GM19397 (cell line): ENCODE data around the gene ELFN1.

Source experiments
- ATAC-seq: cut with Tn5 transposase; IDR thresholded peaks from one replicate; pipeline ENCODE4 v1.9.1; 2021; ENCODE audit warnings: mild to moderate bottlenecking, moderate library complexity; ENCODE audit not compliant: unreplicated experiment

ELFN1 gene

GRCh38 chr7:1675036-1675671, 5.1 kb downstream of the ELFN1 start:
- ATAC-seq, result no peak

GRCh38 chr7:1675673-1676549, 5.8 kb downstream of the ELFN1 start:
- no peak for ATAC-seq

GRCh38 chr7:1676550-1677078, 6.5 kb downstream of the ELFN1 start:
- ATAC-seq, result no peak

- no peak for ATAC-seq
These were observed 7.4 kb downstream of the ELFN1 start for GRCh38 chr7:1677206-1678080.

- no peak for ATAC-seq
These were observed 8.0 kb downstream of the ELFN1 start for GRCh38 chr7:1678081-1678543.

- no peak for ATAC-seq
These were observed 8.7 kb downstream of the ELFN1 start for GRCh38 chr7:1678571-1679325.

- ATAC-seq, result no peak
These were observed 9.4 kb downstream of the ELFN1 start for GRCh38 chr7:1679326-1679965.

- no peak for ATAC-seq
These were observed 10.1 kb downstream of the ELFN1 start for GRCh38 chr7:1679966-1680730.

GRCh38 chr7:1681581-1681980, 11.5 kb downstream of the ELFN1 start:
- no peak for ATAC-seq

- no peak for ATAC-seq
These were observed 15.0 kb downstream of the ELFN1 start for GRCh38 chr7:1685000-1685624.

- ATAC-seq, result no peak
These were observed 18.5 kb downstream of the ELFN1 start for GRCh38 chr7:1688542-1688941.

GRCh38 chr7:1689311-1689710, 19.2 kb downstream of the ELFN1 start:
- no peak for ATAC-seq

GRCh38 chr7:1690359-1690958, 20.4 kb downstream of the ELFN1 start:
- ATAC-seq, result no peak

- ATAC-seq, result no peak
These were observed 21.0 kb downstream of the ELFN1 start for GRCh38 chr7:1691096-1691495.

- ATAC-seq, result no peak
These were observed 21.8 kb downstream of the ELFN1 start for GRCh38 chr7:1691601-1692514.

- no peak for ATAC-seq
These were observed 22.7 kb downstream of the ELFN1 start for GRCh38 chr7:1692515-1693418.
